GM12892 (cell line): Measurements from ENCODE around the gene FPR3.

Experiments
- DNase-seq: peaks from one replicate; pipeline ENCODE4 v3.0.0; 2011; ENCODE audit not compliant: insufficient read length
- FAIRE-seq: peaks from 2 replicates; lab custom pipeline; 2011; peaks lifted over from hg19 to GRCh38; lab: Jason Lieb, UNC
- POLR2A ChIP-seq: IDR thresholded peaks from 2 replicates; pipeline ENCODE4 v1.6.1; 2011; ENCODE audit warnings: low read depth, low read length, control low read depth
- POLR2AphosphoS5 ChIP-seq: IDR thresholded peaks from 2 replicates; pipeline ENCODE4 v1.6.1; 2011; ENCODE audit warnings: low read depth, low read length, control low read depth
- TAF1 ChIP-seq: IDR thresholded peaks from 2 replicates; pipeline ENCODE4 v1.6.1; 2011; ENCODE audit warnings: low read depth, mild to moderate bottlenecking, control low read depth, low read length, borderline replicate concordance

FPR3 gene

GRCh38 chr19:51861870-51862622 is 67.1 kb downstream of the FPR3 start:
- no peak for FAIRE-seq
- no peak for TF ChIP-seq TAF1
- no peak for TF ChIP-seq POLR2AphosphoS5
- no peak for TF ChIP-seq POLR2A

GRCh38 chr19:51873097-51873496 is 78.1 kb downstream of the FPR3 start:
- TF ChIP-seq TAF1 (no peak), POLR2AphosphoS5 (no peak)
- FAIRE-seq: no peak
- DNase-seq: no peak

More at GRCh38 chr19:51861870-51862622, 67.1 kb downstream of the FPR3 start:
- no peak for DNase-seq
